Left ventricle myocardium inferior (tissue), 1 donor: ENCODE data around the gene CD300E. TPM values are rescaled to one million over a fixed set of nuclear protein-coding genes. Genes with fewer than 3 reads are reported as not detected.

ENCODE experiments used
- DNase-seq: peaks from one replicate; pipeline ENCODE4 v3.0.0-alpha.2; 2020
- H3K27ac ChIP-seq: fragments of 200-600 bp; replicated peaks from 2 replicates; pipeline ENCODE4 v1.8.0; 2021
- H3K27me3 ChIP-seq: fragments of 200-600 bp; 2 replicates; pipeline ENCODE4 v1.8.0; 2021; ENCODE audit warnings: low read depth
- H3K36me3 ChIP-seq: fragments of 200-600 bp; 2 replicates; pipeline ENCODE4 v1.8.0; 2021
- H3K4me1 ChIP-seq: fragments of 200-600 bp; 2 replicates; pipeline ENCODE4 v1.8.0; 2021
- H3K4me3 ChIP-seq: fragments of 200-600 bp; 2 replicates; pipeline ENCODE4 v1.8.0; 2021; ENCODE audit warnings: mild to moderate bottlenecking, moderate library complexity
- H3K9me3 ChIP-seq: fragments of 200-600 bp; replicated peaks from 2 replicates; pipeline ENCODE4 v1.8.0; 2021
- CTCF ChIP-seq: fragments of 200-600 bp; IDR thresholded peaks from 2 replicates; pipeline ENCODE4 v1.8.0; 2021; ENCODE audit warnings: antibody characterized with exemption, mild to moderate bottlenecking, borderline replicate concordance
- intact Hi-C: fragments of 100-400 bp; cut with micrococcal nuclease; formaldehyde crosslinking; loops from one replicate; pipeline ENCODE4 v1.11.0; 2022
- total RNA-seq: library from RNA; stranded (reverse); fragmentation: NEBNext Ultra II Directional; extraction: Animal tissue kit (Norgen Biotek cat#: 25700); gene quantifications from one replicate; pipeline ENCODE4 v1.2.1, GENCODE V29; 2021
- donor health status: DM: no; HTN: yes; CAD: no; lungs with severe emphysema.

CD300E gene
- total RNA-seq, 1 donor from 2014 or later, result 0.30 TPM

- no peaks in the 10 kb centered on the region for H3K9me3 ChIP-seq
- no peak overlapping the region for H3K4me3 ChIP-seq
- no peaks in the 10 kb centered on the region for H3K36me3 ChIP-seq
- no peaks in the 10 kb centered on the region for H3K4me1 ChIP-seq
- no peak for TF ChIP-seq CTCF
- peaks cover 89% of the 10 kb centered on the region for H3K27me3 ChIP-seq
- intact Hi-C loops, result no loop called here
- no peak for DNase-seq
- no peak overlapping the region for H3K27ac ChIP-seq
These were observed 22.7 kb upstream of the CD300E start for GRCh38 chr17:74646231-74646630.

GRCh38 chr17:74645010-74645409 is 21.5 kb upstream of the CD300E start:
- peaks cover 88% of the 10 kb centered on the region for H3K27me3 ChIP-seq
- TF ChIP-seq CTCF, result no peak
- intact Hi-C loops, result no loop called here
- no peak overlapping the region for H3K4me3 ChIP-seq
- no peak for DNase-seq
- no peaks in the 10 kb centered on the region for H3K36me3 ChIP-seq
- no peak overlapping the region for H3K27ac ChIP-seq
- H3K4me1 ChIP-seq, result no peaks in the 10 kb centered on the region
- no peaks in the 10 kb centered on the region for H3K9me3 ChIP-seq

GRCh38 chr17:74644419-74644818 is 20.9 kb upstream of the CD300E start:
- no peak overlapping the region for H3K27ac ChIP-seq
- no peak for DNase-seq
- TF ChIP-seq CTCF, result no peak
- intact Hi-C loops, result no loop called here
- peaks cover 88% of the 10 kb centered on the region for H3K27me3 ChIP-seq
- H3K36me3 ChIP-seq, result no peaks in the 10 kb centered on the region
- no peak overlapping the region for H3K4me3 ChIP-seq
- H3K9me3 ChIP-seq, result no peaks in the 10 kb centered on the region
- H3K4me1 ChIP-seq, result no peaks in the 10 kb centered on the region

- DNase-seq, result no peak
- H3K4me3 ChIP-seq, result no peak overlapping the region
- no peaks in the 10 kb centered on the region for H3K36me3 ChIP-seq
- no peak overlapping the region for H3K27ac ChIP-seq
- no peaks in the 10 kb centered on the region for H3K9me3 ChIP-seq
- TF ChIP-seq CTCF, result no peak
- H3K4me1 ChIP-seq, result no peaks in the 10 kb centered on the region
- intact Hi-C loops, result no loop called here
- peaks cover 88% of the 10 kb centered on the region for H3K27me3 ChIP-seq
These were observed 20.3 kb upstream of the CD300E start for GRCh38 chr17:74643826-74644225.

- TF ChIP-seq CTCF, result no peak
- Histone ChIP-seq H3K4me3 (no peak overlapping the region), H3K36me3 (no peaks in the 10 kb centered on the region), H3K27ac (no peak overlapping the region), H3K27me3 (peaks cover 88% of the 10 kb centered on the region), H3K4me1 (no peaks in the 10 kb centered on the region), H3K9me3 (no peaks in the 10 kb centered on the region)
- intact Hi-C loops, result no loop called here
- no peak for DNase-seq
These were observed 19.5 kb upstream of the CD300E start for GRCh38 chr17:74642995-74643394.

GRCh38 chr17:74642556-74642955 is 19.0 kb upstream of the CD300E start:
- H3K9me3 ChIP-seq, result no peaks in the 10 kb centered on the region
- no peak overlapping the region for H3K4me3 ChIP-seq
- peaks cover 88% of the 10 kb centered on the region for H3K27me3 ChIP-seq
- no peaks in the 10 kb centered on the region for H3K4me1 ChIP-seq
- no peaks in the 10 kb centered on the region for H3K36me3 ChIP-seq
- intact Hi-C loops, result no loop called here
- no peak for DNase-seq
- TF ChIP-seq CTCF, result no peak
- no peak overlapping the region for H3K27ac ChIP-seq
